Body of pancreas (tissue), 4 donors: ENCODE results near the gene LARP1. TPM values are rescaled to one million over a fixed set of nuclear protein-coding genes. Genes with fewer than 3 reads are reported as not detected.

Experiments used
- ATAC-seq: fragments of 150-250 bp; one replicate; pipeline ENCODE4 v1.9.1; 2016
- DNase-seq, 4 donors: peaks; one replicate each; pipeline ENCODE4 v3.0.0-alpha.2; 2019
- H3K27ac ChIP-seq, 4 donors: fragments of 200-600 bp; sonication (generic); 1 replicate in 3 of 4; 2 replicates in 1 of 4; pipeline versions ENCODE4 v1.5.1 to v1.6.1; 2016 to 2019; ENCODE audit warnings: mild to moderate bottlenecking in 1 of 4, mixed read lengths in 1 of 4, moderate library complexity in 1 of 4
- H3K27me3 ChIP-seq, 2 donors: fragments of 200-600 bp; sonication (generic); one replicate each; pipeline ENCODE4 v1.6.0; 2016; ENCODE audit warnings: mild to moderate bottlenecking in 1 of 2
- H3K36me3 ChIP-seq, 2 donors: fragments of 200-600 bp; sonication (generic); replicated peaks in 1 of 2; 2 replicates each; pipeline ENCODE4 v1.5.1; 2016; ENCODE audit warnings: low read depth in 2 of 2; ENCODE audit not compliant: insufficient read depth in 1 of 2
- H3K4me1 ChIP-seq: fragments of 200-600 bp; sonication (generic); one replicate; pipeline ENCODE4 v1.6.0; 2016
- H3K4me3 ChIP-seq, 2 donors: fragments of 200-600 bp; sonication (generic); 1 replicate in 1 of 2; 2 replicates in 1 of 2; pipeline ENCODE4 v1.5.1; 2016 to 2019
- H3K9me3 ChIP-seq, 3 donors: fragments of 200-600 bp; sonication (generic); 1 replicate in 2 of 3; 2 replicates in 1 of 3; pipeline ENCODE4 v1.5.1; 2016
- CTCF ChIP-seq, 7 experiments: fragments of 450-650 bp in 4 of 7; fragments of 200-600 bp in 3 of 7; sonication (generic) in 3 of 7; IDR thresholded peaks; one replicate each; pipeline ENCODE4 v1.5.1; 2016 to 2019; ENCODE audit warnings: antibody characterized with exemption in 7 of 7
- POLR2A ChIP-seq, 3 donors: fragments of 450-650 bp; IDR thresholded peaks; one replicate each; pipeline ENCODE4 v1.6.1; 2016; ENCODE audit warnings: antibody characterized with exemption in 3 of 3, mild to moderate bottlenecking in 2 of 3
- WGBS, 2 donors: methylation state at CpG; one replicate each; pipeline ENCODE4 v1.1.5; 2017; 5-methylcytosine and 5-hydroxymethylcytosine counted together
- intact Hi-C: fragments of 100-400 bp; cut with DNase I; formaldehyde crosslinking; loops from one replicate; pipeline ENCODE4 v1.15.1; 2023
- total RNA-seq, 2 donors: library from RNA; depleted of rRNA; stranded (reverse); fragments of >200 nt; gene quantifications; one replicate each; pipeline ENCODE4 v1.1.0, GENCODE V29; 2016

Gene LARP1
- 100 to 1,000 TPM in 1 of 2 donors, 10 to 100 TPM in 1; 96.2 to 151 TPM for total RNA-seq

- H3K36me3 ChIP-seq, result no peaks in the 10 kb centered on the region
- ATAC-seq (peak; percentile 7), DNase-seq (peak in 3 of 4 donors; percentile 46 to 65 (median 62))
- H3K9me3 ChIP-seq, result no peaks in the 10 kb centered on the region
- 1% methylated on average over 58 of the region's 75 CpGs; no CpG with 5 or more reads in 1 of the 2 donors for WGBS, 2 donors
- H3K4me1 ChIP-seq, result peaks cover 47% of the 10 kb centered on the region
- intact Hi-C loops, result no loop called here
- peak within 1 kb of the TSS; percentile 84 to 98 for H3K4me3 ChIP-seq
- no peaks in the 10 kb centered on the region for H3K27me3 ChIP-seq
- TF ChIP-seq CTCF (IDR thresholded peaks at IDR 0.05) (no peak), POLR2A (IDR thresholded peaks at IDR 0.05) (peak in 2 of 3 donors; percentile 30 to 37)
- H3K27ac ChIP-seq, result peak within 1 kb of the TSS; percentile 88 to 99 (median 98)
Observed at GRCh38 chr5:154755361-154756008, at the start of gene LARP1. Gene LARP1, plus strand, starts transcription at chr5:154755377. Its CDS starts 381 bp downstream, at chr5:154755758.

- Histone ChIP-seq H3K9me3 (no peaks in the 10 kb centered on the region), H3K27me3 (no peaks in the 10 kb centered on the region), H3K36me3 (no peaks in the 10 kb centered on the region), H3K27ac (no peak overlapping the region), H3K4me1 (peaks cover 8% of the 10 kb centered on the region), H3K4me3 (no peak overlapping the region)
- TF ChIP-seq CTCF (IDR thresholded peaks at IDR 0.05) (no peak), POLR2A (IDR thresholded peaks at IDR 0.05) (no peak)
- no peak for DNase-seq
- ATAC-seq, result no peak
- intact Hi-C loops, result no loop called here
- 80 to 100% methylated on average over 1 of the region's 1 CpG for WGBS, 2 donors
Observed at GRCh38 chr5:154706416-154706815, 48.8 kb upstream of the LARP1 start.

- H3K36me3 ChIP-seq, result no peaks in the 10 kb centered on the region
- intact Hi-C loops, result no loop called here
- 88% methylated on average over 5 of the region's 5 CpGs for WGBS, 2 donors
- H3K4me3 ChIP-seq, result no peak overlapping the region
- H3K27me3 ChIP-seq, result no peaks in the 10 kb centered on the region
- no peak for ATAC-seq
- peaks cover 7% of the 10 kb centered on the region for H3K4me1 ChIP-seq
- H3K9me3 ChIP-seq, result no peaks in the 10 kb centered on the region
- no peak for DNase-seq
- H3K27ac ChIP-seq, result no peak overlapping the region
- TF ChIP-seq CTCF (IDR thresholded peaks at IDR 0.05), result no peak
- no peak for TF ChIP-seq POLR2A (IDR thresholded peaks at IDR 0.05)
Observed at GRCh38 chr5:154707641-154708040, 47.5 kb upstream of the LARP1 start.

GRCh38 chr5:154708207-154708606, 47.0 kb upstream of the LARP1 start:
- ATAC-seq, result no peak
- Histone ChIP-seq H3K4me1 (peaks cover 7% of the 10 kb centered on the region), H3K27me3 (no peaks in the 10 kb centered on the region), H3K4me3 (no peak overlapping the region), H3K36me3 (no peaks in the 10 kb centered on the region), H3K27ac (no peak overlapping the region), H3K9me3 (no peaks in the 10 kb centered on the region)
- intact Hi-C loops, result no loop called here
- TF ChIP-seq CTCF (IDR thresholded peaks at IDR 0.05) (no peak), POLR2A (IDR thresholded peaks at IDR 0.05) (no peak)
- 54 to 75% methylated on average over 6 of the region's 6 CpGs for WGBS, 2 donors
- no peak for DNase-seq

GRCh38 chr5:154708846-154709245, 46.3 kb upstream of the LARP1 start:
- DNase-seq (no peak), ATAC-seq (no peak)
- peaks cover 10% of the 10 kb centered on the region for H3K4me1 ChIP-seq
- H3K27me3 ChIP-seq, result no peaks in the 10 kb centered on the region
- H3K27ac ChIP-seq, result no peak overlapping the region
- WGBS, 2 donors, result 83 to 84% methylated on average over 5 of the region's 5 CpGs
- intact Hi-C loops, result no loop called here
- no peaks in the 10 kb centered on the region for H3K9me3 ChIP-seq
- H3K4me3 ChIP-seq, result no peak overlapping the region
- no peaks in the 10 kb centered on the region for H3K36me3 ChIP-seq
- TF ChIP-seq CTCF (IDR thresholded peaks at IDR 0.05) (no peak), POLR2A (IDR thresholded peaks at IDR 0.05) (no peak)
